GM12878 (cell line): ENCODE data around the gene MYADM. TPM values are rescaled to one million over a fixed set of nuclear protein-coding genes. Genes with fewer than 3 reads are reported as not detected.

ENCODE experiments used
- CEBPZ ChIP-seq: fragments of 150-350 bp; IDR thresholded peaks from 2 replicates; pipeline ENCODE4 v1.6.1; 2016; ENCODE audit warnings: low read depth, low read length
- CHD2 ChIP-seq: IDR thresholded peaks from 2 replicates; pipeline ENCODE4 v1.6.1; 2011; ENCODE audit warnings: low read depth, low read length, improper control_type of control experiment, borderline replicate concordance
- CREM ChIP-seq: IDR thresholded peaks from 2 replicates; pipeline ENCODE4 v1.6.1; 2014; ENCODE audit warnings: antibody characterized with exemption, low read depth
- ESRRA ChIP-seq: IDR thresholded peaks from 2 replicates; pipeline ENCODE4 v1.6.1; 2012; ENCODE audit warnings: mild to moderate bottlenecking, low read length, improper control_type of control experiment
- HDAC2 ChIP-seq: fragments of 200-600 bp; sonication (generic); IDR thresholded peaks from 2 replicates; pipeline ENCODE4 v1.6.1; 2017
- ZBTB33 ChIP-seq: fragments of 450-650 bp; IDR thresholded peaks from 2 replicates; pipeline ENCODE4 v1.6.1; 2017; ENCODE audit warnings: mild to moderate bottlenecking
- polyA plus RNA-seq, 11 experiments: library from polyadenylated mRNA; depleted of rRNA in 4 of 11; unstranded in 6 of 11; stranded (reverse) in 5 of 11; fragments of >200 nt; fragmentation: Nextera tagmentation in 4 of 11; fragmentation: Illumina TruSeq in 1 of 11; extraction: Ambion mirVana in 4 of 11; extraction: Trizol in 1 of 11; gene quantifications; 1 replicate in 1 of 11; 2 replicates in 10 of 11; pipeline versions ENCODE4 v1.2.1 to v1.2.3, GENCODE V29; 2011 to 2016; ENCODE audit warnings: inconsistent platforms in 2 of 11, missing spikeins in 2 of 11, low read depth in 1 of 11
- total RNA-seq, 4 experiments: library from RNA; depleted of rRNA in 3 of 4; stranded (reverse); fragments of >200 nt in 3 of 4; fragmentation: Illumina TruSeq in 1 of 4; extraction: Trizol in 1 of 4; gene quantifications; 2 replicates each; pipeline versions ENCODE4 v1.2.1 to v1.2.3, GENCODE V29; 2013 to 2021
- TF ChIP-seq, protein P1 (sequence below): fragments of 450-650 bp; formaldehyde crosslinking; IDR thresholded peaks from 2 replicates; pipeline ENCODE4 v1.4.0; 2020; ENCODE audit warnings: mild to moderate bottlenecking, moderate library complexity
- TF ChIP-seq, protein P2 (sequence below): fragments of 450-650 bp; IDR thresholded peaks from 2 replicates; pipeline ENCODE4 v1.6.1; 2016; ENCODE audit warnings: mild to moderate bottlenecking

The MYADM gene
- total and polyA plus RNA-seq, 10 of the 15 experiments (the other 5 are each of a cell fraction or from before 2014, with no cell fraction given): 0.04 to 0.46 (median 0.10) TPM

- TF ChIP-seq ZBTB33 (no peak), CEBPZ (no peak), HDAC2 (no peak), CHD2 (no peak), CREM (no peak), ESRRA (no peak)
- TF ChIP-seq, protein P1, sequence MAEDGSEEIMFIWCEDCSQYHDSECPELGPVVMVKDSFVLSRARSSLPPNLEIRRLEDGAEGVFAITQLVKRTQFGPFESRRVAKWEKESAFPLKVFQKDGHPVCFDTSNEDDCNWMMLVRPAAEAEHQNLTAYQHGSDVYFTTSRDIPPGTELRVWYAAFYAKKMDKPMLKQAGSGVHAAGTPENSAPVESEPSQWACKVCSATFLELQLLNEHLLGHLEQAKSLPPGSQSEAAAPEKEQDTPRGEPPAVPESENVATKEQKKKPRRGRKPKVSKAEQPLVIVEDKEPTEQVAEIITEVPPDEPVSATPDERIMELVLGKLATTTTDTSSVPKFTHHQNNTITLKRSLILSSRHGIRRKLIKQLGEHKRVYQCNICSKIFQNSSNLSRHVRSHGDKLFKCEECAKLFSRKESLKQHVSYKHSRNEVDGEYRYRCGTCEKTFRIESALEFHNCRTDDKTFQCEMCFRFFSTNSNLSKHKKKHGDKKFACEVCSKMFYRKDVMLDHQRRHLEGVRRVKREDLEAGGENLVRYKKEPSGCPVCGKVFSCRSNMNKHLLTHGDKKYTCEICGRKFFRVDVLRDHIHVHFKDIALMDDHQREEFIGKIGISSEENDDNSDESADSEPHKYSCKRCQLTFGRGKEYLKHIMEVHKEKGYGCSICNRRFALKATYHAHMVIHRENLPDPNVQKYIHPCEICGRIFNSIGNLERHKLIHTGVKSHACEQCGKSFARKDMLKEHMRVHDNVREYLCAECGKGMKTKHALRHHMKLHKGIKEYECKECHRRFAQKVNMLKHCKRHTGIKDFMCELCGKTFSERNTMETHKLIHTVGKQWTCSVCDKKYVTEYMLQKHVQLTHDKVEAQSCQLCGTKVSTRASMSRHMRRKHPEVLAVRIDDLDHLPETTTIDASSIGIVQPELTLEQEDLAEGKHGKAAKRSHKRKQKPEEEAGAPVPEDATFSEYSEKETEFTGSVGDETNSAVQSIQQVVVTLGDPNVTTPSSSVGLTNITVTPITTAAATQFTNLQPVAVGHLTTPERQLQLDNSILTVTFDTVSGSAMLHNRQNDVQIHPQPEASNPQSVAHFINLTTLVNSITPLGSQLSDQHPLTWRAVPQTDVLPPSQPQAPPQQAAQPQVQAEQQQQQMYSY: no peak
- TF ChIP-seq, protein P2, sequence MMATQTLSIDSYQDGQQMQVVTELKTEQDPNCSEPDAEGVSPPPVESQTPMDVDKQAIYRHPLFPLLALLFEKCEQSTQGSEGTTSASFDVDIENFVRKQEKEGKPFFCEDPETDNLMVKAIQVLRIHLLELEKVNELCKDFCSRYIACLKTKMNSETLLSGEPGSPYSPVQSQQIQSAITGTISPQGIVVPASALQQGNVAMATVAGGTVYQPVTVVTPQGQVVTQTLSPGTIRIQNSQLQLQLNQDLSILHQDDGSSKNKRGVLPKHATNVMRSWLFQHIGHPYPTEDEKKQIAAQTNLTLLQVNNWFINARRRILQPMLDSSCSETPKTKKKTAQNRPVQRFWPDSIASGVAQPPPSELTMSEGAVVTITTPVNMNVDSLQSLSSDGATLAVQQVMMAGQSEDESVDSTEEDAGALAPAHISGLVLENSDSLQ: no peak
Measured at GRCh38 chr19:53908935-53909415, 41.3 kb downstream of the MYADM start, which contains the start of gene CACNG7 (continued).
